Measurements from ENCODE around the gene CACNB4.
"Not testable (repeated sequence)": the region's sequence is repeated elsewhere in the genome, so short reads cannot be mapped to it uniquely, and the experiment has no call there.

CACNB4 gene

GRCh38 chr2:151973013-151973900 is 125.6 kb downstream of the CACNB4 start:
- DNase-seq, result no peak

GRCh38 chr2:151972241-151973012 is 126.4 kb downstream of the CACNB4 start:
- no peak for DNase-seq

GRCh38 chr2:151971301-151972051 is 127.4 kb downstream of the CACNB4 start:
- no peak for DNase-seq

- DNase-seq, result no peak
Measured at GRCh38 chr2:151968770-151969470, 129.9 kb downstream of the CACNB4 start.

GRCh38 chr2:151967829-151968722 is 130.8 kb downstream of the CACNB4 start:
- no peak for DNase-seq

- DNase-seq, result no peak
Measured at GRCh38 chr2:151965884-151966283, 133.0 kb downstream of the CACNB4 start.

- no peak for DNase-seq
Measured at GRCh38 chr2:151961558-151961957, 137.3 kb downstream of the CACNB4 start.

GRCh38 chr2:151959238-151959637 is 139.6 kb downstream of the CACNB4 start:
- no peak for DNase-seq

- no peak for DNase-seq
Measured at GRCh38 chr2:151953467-151953866, 145.4 kb downstream of the CACNB4 start.

- DNase-seq, result no peak
Measured at GRCh38 chr2:151952691-151953456, 146.0 kb downstream of the CACNB4 start.

GRCh38 chr2:151947813-151948165 is 151.1 kb downstream of the CACNB4 start:
- peak in 1 of 2 donors; percentile 16 for DNase-seq

- peak; percentile 9 to 19 for DNase-seq
Measured at GRCh38 chr2:151946899-151947812, 151.7 kb downstream of the CACNB4 start.

GRCh38 chr2:151946250-151946884 is 152.5 kb downstream of the CACNB4 start:
- no peak for DNase-seq

GRCh38 chr2:151945602-151946001 is 153.2 kb downstream of the CACNB4 start:
- DNase-seq, result no peak

- no peak for DNase-seq
Measured at GRCh38 chr2:151945186-151945585, 153.7 kb downstream of the CACNB4 start.

- no peak for DNase-seq
Measured at GRCh38 chr2:151943461-151943860, 155.4 kb downstream of the CACNB4 start.

GRCh38 chr2:151942540-151943205 is 156.2 kb downstream of the CACNB4 start:
- not testable (repeated sequence) for DNase-seq

- DNase-seq, result no peak
Measured at GRCh38 chr2:151937966-151938365, 160.9 kb downstream of the CACNB4 start.

GRCh38 chr2:151936626-151937025 is 162.2 kb downstream of the CACNB4 start:
- DNase-seq, result no peak

Data from CD4-positive, alpha-beta T cell treated with Interferon alpha-2 for 1 hour (primary cell).